K562 (cell line): ENCODE measurements around the gene HSPA8. TPM values are rescaled to one million over a fixed set of nuclear protein-coding genes. Genes with fewer than 3 reads are reported as not detected.

Source experiments
- ATAC-seq: fragments of 200-7000 bp; cut with Tn5 transposase; 3 replicates; pipeline ENCODE4 v1.9.1; 2020; ENCODE audit warnings: moderate library complexity
- BruUV-seq: library from RNA; stranded (reverse); fragments of 400-500 nt; replicated peaks from 2 replicates; lab custom pipeline; 2021; lab: Mats Ljungman, UMichigan
- CTCF ChIA-PET: fragments of 300-600 bp; formaldehyde crosslinking; extraction: SDS; loops from one replicate; lab custom pipeline; 2021; ENCODE audit warnings: low intra/inter-chr PET ratio; lab: Yijun Ruan, JAX
- POLR2A ChIA-PET: fragments of 300-600, 350-650 bp; sonication (Branson Sonifier 250); formaldehyde crosslinking; extraction: SDS; loops from one replicate; lab custom pipeline; 2021; ENCODE audit warnings: antibody characterized with exemption, inconsistent platforms; lab: Yijun Ruan, JAX
- DNase-seq, 4 experiments: peaks; one replicate each; pipeline versions ENCODE4 v3.0.0 to v3.0.0-alpha.2; 2011 to 2018; ENCODE audit warnings: low spot score in 3 of 4, mixed read lengths in 3 of 4; ENCODE audit errors: extremely low read depth in 1 of 4
- FAIRE-seq: peaks from 2 replicates; lab custom pipeline; 2011; peaks lifted over from hg19 to GRCh38; lab: Jason Lieb, UNC
- H2AFZ ChIP-seq: 2 replicates; pipeline ENCODE4 v1.6.0; 2011; ENCODE audit warnings: low read depth, low read length, control low read depth, inconsistent platforms
- H3K27ac ChIP-seq: fragments of 200-600 bp; 3 replicates; pipeline ENCODE4 v1.8.0; 2011; ENCODE audit warnings: low read depth, mild to moderate bottlenecking, control low read depth, inconsistent platforms, low read length, moderate library complexity, mixed read lengths; ENCODE audit errors: extremely low read depth
- H3K27me3 ChIP-seq, 2 experiments: fragments of 300-600 bp in 1 of 2; 2 replicates in 1 of 2; 3 replicates in 1 of 2; pipeline versions ENCODE4 v1.6.0 to v1.8.0; 2011; ENCODE audit warnings: inconsistent platforms in 2 of 2, low read length in 2 of 2, mild to moderate bottlenecking in 1 of 2, mixed read lengths in 1 of 2, moderate library complexity in 1 of 2; ENCODE audit not compliant: control insufficient read depth in 2 of 2, insufficient read depth in 2 of 2
- H3K36me3 ChIP-seq: fragments of 300-600 bp; 3 replicates; pipeline ENCODE4 v1.8.0; 2011; ENCODE audit warnings: mild to moderate bottlenecking, low read length, inconsistent platforms; ENCODE audit not compliant: control insufficient read depth, insufficient read depth
- H3K4me1 ChIP-seq, 2 experiments: fragments of 200-600 bp in 1 of 2; replicated peaks in 1 of 2; 2 replicates in 1 of 2; 3 replicates in 1 of 2; pipeline versions ENCODE4 v1.5.1 to v1.8.0; 2011; ENCODE audit warnings: inconsistent platforms in 2 of 2, low read length in 2 of 2, mild to moderate bottlenecking in 1 of 2, mixed read lengths in 1 of 2, moderate library complexity in 1 of 2; ENCODE audit not compliant: control insufficient read depth in 2 of 2, insufficient read depth in 2 of 2
- H3K4me2 ChIP-seq: 2 replicates; pipeline ENCODE4 v1.6.1; 2011; ENCODE audit warnings: low read length, control low read depth, inconsistent platforms, mixed read lengths; ENCODE audit not compliant: insufficient read depth
- H3K4me3 ChIP-seq: fragments of 200-600 bp; sonication (generic), shearing (Covaris generic); 2 replicates; pipeline ENCODE4 v1.5.1; 2016; ENCODE audit warnings: control low read depth, inconsistent platforms
- H3K79me2 ChIP-seq: fragments of 200-600 bp; 3 replicates; pipeline ENCODE4 v1.8.0; 2011; ENCODE audit warnings: low read length, inconsistent platforms; ENCODE audit not compliant: control insufficient read depth, insufficient read depth
- H3K9ac ChIP-seq, 2 experiments: 2 replicates each; pipeline versions ENCODE4 v1.6.0 to v1.6.1; 2011; ENCODE audit warnings: low read depth in 2 of 2, low read length in 2 of 2, control low read depth in 1 of 2, inconsistent platforms in 1 of 2, mild to moderate bottlenecking in 1 of 2, mixed read lengths in 1 of 2; ENCODE audit not compliant: insufficient read depth in 1 of 2
- H3K9me1 ChIP-seq: one replicate; pipeline ENCODE4 v1.6.0; 2011; ENCODE audit warnings: inconsistent platforms, mild to moderate bottlenecking, low read length, moderate library complexity; ENCODE audit not compliant: control insufficient read depth, insufficient read depth
- H3K9me3 ChIP-seq: replicated peaks from 2 replicates; pipeline ENCODE4 v1.5.1; 2011; ENCODE audit warnings: low read depth, low read length, inconsistent platforms; ENCODE audit not compliant: control insufficient read depth, insufficient read depth
- H4K20me1 ChIP-seq: replicated peaks from 2 replicates; pipeline ENCODE4 v1.6.1; 2011; ENCODE audit warnings: low read length, inconsistent platforms, mixed read lengths; ENCODE audit not compliant: control insufficient read depth, insufficient read depth
- CBFB ChIP-seq: sonication (generic); formaldehyde crosslinking; IDR thresholded peaks from 2 replicates; pipeline ENCODE4 v1.4.0; 2020; ENCODE audit warnings: mild to moderate bottlenecking, missing genetic modification reagents
- CCAR2 ChIP-seq: fragments of 200-400 bp; formaldehyde crosslinking; IDR thresholded peaks from 2 replicates; pipeline ENCODE4 v1.6.1; 2017; ENCODE audit warnings: mild to moderate bottlenecking, low read depth, low read length
- CHD4 ChIP-seq: fragments of 200-600 bp; sonication (generic); IDR thresholded peaks from 3 replicates; pipeline ENCODE4 v1.6.1; 2012; ENCODE audit warnings: low read depth, mild to moderate bottlenecking, mixed read lengths, low read length, inconsistent platforms; ENCODE audit not compliant: insufficient read depth, insufficient replicate concordance, poor library complexity, severe bottlenecking
- CTBP1 ChIP-seq: fragments of 450-650 bp; IDR thresholded peaks from 2 replicates; pipeline ENCODE4 v1.6.1; 2016; ENCODE audit warnings: borderline replicate concordance
- E2F6 ChIP-seq, 2 experiments: IDR thresholded peaks; 2 replicates each; pipeline ENCODE4 v1.6.1; 2011; ENCODE audit warnings: borderline replicate concordance in 1 of 2, control low read depth in 1 of 2, low read depth in 1 of 2, low read length in 1 of 2, mild to moderate bottlenecking in 1 of 2, mixed read lengths in 1 of 2, moderate library complexity in 1 of 2; ENCODE audit not compliant: insufficient read depth in 1 of 2, insufficient read length in 1 of 2, poor library complexity in 1 of 2, severe bottlenecking in 1 of 2; ENCODE audit errors: extremely low read depth in 1 of 2
- EHMT2 ChIP-seq: fragments of 450-650 bp; IDR thresholded peaks from 2 replicates; pipeline ENCODE4 v1.6.1; 2018; ENCODE audit warnings: antibody characterized with exemption
- GTF2F1 ChIP-seq: IDR thresholded peaks from 2 replicates; pipeline ENCODE4 v1.6.1; 2011; ENCODE audit warnings: low read depth, low read length, improper control_type of control experiment
- LARP7 ChIP-seq: fragments of 450-650 bp; IDR thresholded peaks from 2 replicates; pipeline ENCODE4 v1.6.1; 2016
- RBM15 ChIP-seq: fragments of 200-400 bp; formaldehyde crosslinking; IDR thresholded peaks from 2 replicates; pipeline ENCODE4 v1.6.1; 2018; ENCODE audit warnings: mild to moderate bottlenecking, low read length, moderate library complexity; ENCODE audit not compliant: insufficient read depth
- RBM22 ChIP-seq: fragments of 200-400 bp; formaldehyde crosslinking; IDR thresholded peaks from 2 replicates; pipeline ENCODE4 v1.6.1; 2018; ENCODE audit warnings: low read length, low read depth; ENCODE audit not compliant: poor library complexity, severe bottlenecking
- TAF9B ChIP-seq: fragments of 450-650 bp; IDR thresholded peaks from 2 replicates; pipeline ENCODE4 v1.6.1; 2018; ENCODE audit warnings: mild to moderate bottlenecking; ENCODE audit not compliant: partially characterized antibody
- UBTF ChIP-seq, 2 experiments: IDR thresholded peaks; 2 replicates each; pipeline ENCODE4 v1.6.1; 2012; ENCODE audit warnings: improper control_type of control experiment in 2 of 2, low read depth in 2 of 2, low read length in 2 of 2, borderline replicate concordance in 1 of 2
- ZBTB1 ChIP-seq: sonication (generic); formaldehyde crosslinking; IDR thresholded peaks from 2 replicates; pipeline ENCODE4 v1.8.1; 2023; ENCODE audit warnings: missing genetic modification reagents, low read depth, mild to moderate bottlenecking, borderline replicate concordance
- ZNF239 ChIP-seq: fragments of 250-450 bp; sonication (Bioruptor Pico); IDR thresholded peaks from 2 replicates; pipeline ENCODE4 v1.4.0; 2020; ENCODE audit warnings: mild to moderate bottlenecking
- WGBS: fragments of 100-300 bp; shearing (Covaris generic); methylation state at CpG from one replicate; pipeline ENCODE4 v1.1.6; 2016; ENCODE audit warnings: low coverage, mixed read lengths; ENCODE audit not compliant: insufficient coverage; ENCODE audit errors: missing lambda C conversion rate; 5-methylcytosine and 5-hydroxymethylcytosine counted together
- in situ Hi-C: fragments of 300-500 bp; cut with MboI; formaldehyde crosslinking; loops from 4 replicates; pipeline ENCODE4 v1.15.0; 2018; ENCODE audit warnings: inconsistent platforms, mixed read lengths
- intact Hi-C: fragments of 100-400 bp; cut with micrococcal nuclease; formaldehyde crosslinking; loops from 2 replicates; pipeline ENCODE4 v1.14.2; 2022
- polyA plus RNA-seq, 8 experiments: library from polyadenylated mRNA; depleted of rRNA in 4 of 8; stranded (reverse) in 5 of 8; unstranded in 3 of 8; fragments of >200 nt; fragmentation: Nextera tagmentation in 2 of 8; fragmentation: Illumina TruSeq in 1 of 8; extraction: Ambion mirVana in 2 of 8; extraction: Trizol in 1 of 8; gene quantifications; 2 replicates each; pipeline versions ENCODE4 v1.2.1 to v1.2.3, GENCODE V29; 2011 to 2014; ENCODE audit warnings: inconsistent platforms in 1 of 8, missing spikeins in 1 of 8
- total RNA-seq, 7 experiments: library from RNA; depleted of rRNA in 6 of 7; stranded (reverse); fragments of >200 nt in 6 of 7; fragmentation: Illumina TruSeq in 2 of 7; extraction: Trizol in 2 of 7; gene quantifications; 2 replicates each; pipeline versions ENCODE4 v1.2.1 to v1.2.3, GENCODE V29; 2011 to 2021; ENCODE audit warnings: low replicate concordance in 1 of 7

The HSPA8 gene
- total and polyA plus RNA-seq, 9 of the 15 experiments (the other 6 are each of a cell fraction or from before 2014, with no cell fraction given) = 1,250 to 3,966 (median 2,773) TPM

DNA sequence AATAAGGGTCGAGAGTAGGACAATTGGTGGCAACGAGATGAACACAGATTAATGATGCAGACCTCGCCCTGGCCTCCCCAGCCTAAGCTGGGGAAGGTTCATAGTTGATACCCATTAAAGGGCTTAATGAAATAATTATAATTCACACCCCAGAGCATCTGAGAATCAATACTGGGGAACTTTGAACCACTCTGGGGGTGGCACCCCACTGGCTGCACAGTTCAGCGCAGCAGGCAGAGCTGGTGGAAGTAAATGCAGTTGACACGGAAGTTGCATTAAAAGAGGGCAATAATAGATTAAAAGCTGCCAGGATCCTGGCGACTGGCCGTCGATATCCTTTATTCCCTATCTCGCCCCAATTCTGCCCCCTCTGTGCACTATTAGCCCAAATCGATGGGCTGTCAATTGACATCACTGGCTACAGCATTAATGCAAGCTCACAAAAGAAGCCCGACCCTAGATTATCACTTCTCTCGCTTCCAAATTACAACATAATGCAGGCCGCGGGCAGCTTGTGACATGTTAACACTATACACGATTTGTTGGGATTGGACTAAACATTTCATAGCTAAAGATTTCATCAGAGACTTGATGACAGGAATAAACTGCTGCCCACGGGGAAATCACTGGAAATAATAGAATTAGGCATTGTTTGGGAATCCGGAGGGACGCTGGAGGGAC lies 14.5 kb downstream of the HSPA8 start:
- in situ Hi-C loops (no loop called here), intact Hi-C loops (no loop called here)
- ATAC-seq = no peak
- no peak overlapping the region for H2AFZ ChIP-seq
- H3K9ac ChIP-seq = no peak overlapping the region
- 7% methylated on average over 18 of the region's 18 CpGs for WGBS
- no peak for DNase-seq
- H3K4me3 ChIP-seq = no peak overlapping the region
- H3K4me2 ChIP-seq = no peak overlapping the region
- no peaks in the 10 kb centered on the region for H3K79me2 ChIP-seq
- H3K36me3 ChIP-seq = no peaks in the 10 kb centered on the region
- no peak overlapping the region for H3K27ac ChIP-seq
- H3K4me1 ChIP-seq = no peaks in the 10 kb centered on the region
- no peaks in the 10 kb centered on the region for H3K9me3 ChIP-seq
- H4K20me1 ChIP-seq = no peaks in the 10 kb centered on the region
- peaks cover 21 to 33% of the 10 kb centered on the region in 2 experiments; a peak in 4 of 5 replicates for H3K27me3 ChIP-seq
- FAIRE-seq = no peak
- BruUV-seq = no TSS peak
- no peaks in the 10 kb centered on the region for H3K9me1 ChIP-seq
- ChIA-PET CTCF (no interaction called here), POLR2A (interaction anchor here (0.7 to 3.9 kb wide), 5 partner anchors 9 to 218 kb away, joined by 3 to 20 read pairs (median 5); partner anchors contain the start of gene HSPA8)
- TF ChIP-seq GTF2F1 = no peak
- no peak for TF ChIP-seq E2F6 (IDR thresholded peaks at IDR 0.05; ENCODE audit: borderline replicate concordance in 1 of 2, extremely low read depth in 1 of 2, insufficient read depth in 1 of 2, insufficient read length in 1 of 2, low read depth in 1 of 2, low read length in 1 of 2, poor library complexity in 1 of 2, severe bottlenecking in 1 of 2)
- no peak for TF ChIP-seq RBM15
- TF ChIP-seq ZBTB1 (CRISPR knock-in tag) = no peak
- no peak for TF ChIP-seq ZNF239 (CRISPR knock-in tag)
- TF ChIP-seq RBM22 = no peak
- no peak for TF ChIP-seq EHMT2
- no peak for TF ChIP-seq LARP7
- no peak for TF ChIP-seq TAF9B
- no peak for TF ChIP-seq UBTF (IDR thresholded peaks at IDR 0.05; ENCODE audit: borderline replicate concordance in 1 of 2, low read depth in 2 of 2, low read length in 2 of 2)
- no peak for TF ChIP-seq CHD4
- no peak for TF ChIP-seq CCAR2
- no peak for TF ChIP-seq CTBP1
- TF ChIP-seq CBFB (CRISPR knock-in tag) = no peak
